HFF-Myc (cell line): ENCODE results near the gene AQP2.

Experiments used
- DNase-seq: peaks from one replicate; pipeline ENCODE4 v3.0.0-alpha.2; 2011; ENCODE audit warnings: low read depth; ENCODE audit errors: extremely low read depth
- H3K4me3 ChIP-seq: replicated peaks from 2 replicates; pipeline ENCODE4 v1.5.1; 2011; ENCODE audit warnings: low read depth, mild to moderate bottlenecking, control low read depth, low read length
- CTCF ChIP-seq: IDR thresholded peaks from 2 replicates; pipeline ENCODE4 v1.5.1; 2012; ENCODE audit warnings: mild to moderate bottlenecking, low read depth, low read length, control low read depth; ENCODE audit errors: missing control alignments

The AQP2 gene

GRCh38 chr12:49924628-49925246 lies 25.8 kb upstream of the AQP2 start:
- no peak for TF ChIP-seq CTCF
- no peak for DNase-seq
- H3K4me3 ChIP-seq, result no peak overlapping the region

DNA sequence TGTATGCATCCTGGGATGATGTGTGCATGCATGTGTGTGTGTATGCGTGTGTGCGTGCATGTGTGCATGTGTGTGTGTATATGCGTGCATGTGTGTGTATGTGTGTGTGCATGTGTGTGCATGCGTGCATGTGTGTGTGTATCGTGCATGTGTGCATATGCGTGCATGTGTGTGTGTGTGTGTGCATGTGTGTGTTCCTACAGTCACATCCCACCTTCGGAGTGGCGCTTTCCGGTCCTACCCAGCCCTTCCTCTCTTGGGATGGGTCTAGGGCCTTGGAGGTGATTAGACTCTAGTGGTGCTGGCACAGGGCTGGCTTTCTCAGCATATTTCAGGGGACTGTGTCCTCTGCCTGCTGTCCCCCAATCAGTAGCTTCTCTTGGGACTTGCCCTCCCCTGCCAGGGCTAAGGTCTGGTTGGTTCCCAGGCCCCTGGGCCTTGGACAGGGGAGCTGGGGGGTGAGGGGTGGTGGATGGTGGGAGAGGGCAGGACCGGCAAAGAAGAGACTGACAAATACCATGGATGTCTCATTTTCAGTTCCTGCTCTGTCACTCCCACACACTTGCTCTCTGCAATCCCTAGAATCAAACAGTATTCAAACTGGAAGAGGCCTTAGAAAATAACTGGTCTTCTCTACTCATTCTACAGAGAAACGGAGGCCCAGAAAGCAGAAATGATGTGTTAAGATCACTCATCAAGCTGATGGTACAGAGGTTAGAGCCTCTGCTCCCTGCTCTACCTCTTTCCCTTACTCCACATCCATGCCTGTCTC lies 24.9 kb upstream of the AQP2 start:
- no peak overlapping the region for H3K4me3 ChIP-seq
- no peak for DNase-seq
- TF ChIP-seq CTCF, result no peak

GRCh38 chr12:49928471-49928870 lies 22.1 kb upstream of the AQP2 start:
- TF ChIP-seq CTCF, result no peak
- H3K4me3 ChIP-seq, result no peak overlapping the region
- DNase-seq, result no peak

DNA sequence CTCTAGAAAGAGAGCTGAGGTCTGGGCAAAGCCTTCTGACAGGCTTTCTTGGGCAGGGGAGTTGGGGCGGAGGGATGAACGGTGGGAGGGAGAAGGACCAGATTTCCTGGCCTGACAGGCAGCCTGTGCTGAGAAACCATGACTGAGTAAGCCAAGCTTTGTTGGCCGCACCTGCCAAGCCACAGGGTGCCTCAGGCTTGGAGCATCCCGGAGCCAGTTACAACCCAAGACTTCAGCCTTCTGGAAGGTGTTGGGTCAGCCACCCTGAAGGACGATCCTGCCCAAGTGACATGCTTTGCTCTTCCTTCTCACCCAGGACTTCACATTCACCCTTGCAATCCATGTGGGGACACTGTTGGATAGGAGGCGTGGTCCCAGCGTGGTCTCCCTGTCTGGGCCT lies 21.0 kb upstream of the AQP2 start:
- no peak for DNase-seq
- no peak for TF ChIP-seq CTCF

DNA sequence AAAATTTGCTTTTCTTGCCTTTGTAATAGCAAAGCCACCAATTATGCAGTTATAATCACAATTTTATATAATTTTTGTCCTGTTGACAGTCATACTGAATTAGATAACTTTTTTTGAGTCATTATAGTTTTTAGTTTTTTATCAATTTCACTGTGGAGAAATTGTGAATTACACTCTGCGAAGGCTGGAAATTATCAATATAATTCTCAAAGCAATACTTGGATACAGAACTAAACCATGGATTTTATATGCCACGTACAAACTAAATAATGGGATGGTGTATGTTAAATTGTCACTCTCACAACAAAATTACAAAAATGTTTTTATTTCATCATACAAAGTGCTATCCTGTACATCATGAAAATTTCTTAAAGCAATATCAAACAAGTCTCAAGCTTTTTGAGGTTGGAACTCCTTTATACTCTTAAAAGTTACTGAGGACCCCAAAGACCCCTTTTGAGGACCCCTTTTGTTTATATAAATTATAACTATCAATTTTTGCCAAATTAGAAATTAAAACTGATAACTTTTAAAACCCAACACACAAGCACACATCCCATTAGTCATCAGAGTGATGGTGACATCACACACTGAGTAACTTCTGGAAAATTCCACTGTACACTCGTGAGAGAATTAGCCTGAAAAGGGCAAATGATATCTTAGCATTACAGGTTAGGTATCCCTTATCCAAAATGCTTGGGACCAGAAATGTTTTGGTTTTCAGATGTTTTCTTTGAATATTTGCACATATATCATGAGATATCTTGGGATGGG lies 19.8 kb upstream of the AQP2 start:
- no peak for DNase-seq
- H3K4me3 ChIP-seq, result no peak overlapping the region
- no peak for TF ChIP-seq CTCF

More for the DNA sequence above, 21.0 kb upstream of the AQP2 start:
- no peak overlapping the region for H3K4me3 ChIP-seq

- H3K4me3 ChIP-seq, result no peak overlapping the region
- TF ChIP-seq CTCF, result no peak
- DNase-seq, result no peak
Observed at GRCh38 chr12:49932023-49932422, 18.5 kb upstream of the AQP2 start.
